GM19324 (cell line): ENCODE measurements around the gene POU6F2.
"Not testable (repeated sequence)": the region's sequence is repeated elsewhere in the genome, so short reads cannot be mapped to it uniquely, and the experiment has no call there.

Experiments
- ATAC-seq: cut with Tn5 transposase; IDR thresholded peaks from one replicate; pipeline ENCODE4 v1.9.1; 2021; ENCODE audit warnings: mild to moderate bottlenecking, moderate library complexity; ENCODE audit not compliant: unreplicated experiment, low FRiP score

The POU6F2 gene

GRCh38 chr7:38978491-38978890, 782 bp downstream of the POU6F2 start:
- ATAC-seq = no peak

GRCh38 chr7:38992203-38992602, 14.5 kb downstream of the POU6F2 start:
- no peak for ATAC-seq

GRCh38 chr7:39001595-39001994, 23.9 kb downstream of the POU6F2 start:
- ATAC-seq = no peak

GRCh38 chr7:39002755-39003154, 25.0 kb downstream of the POU6F2 start:
- no peak for ATAC-seq

GRCh38 chr7:39005036-39005435, 27.3 kb downstream of the POU6F2 start:
- no peak for ATAC-seq

GRCh38 chr7:39005461-39005860, 27.8 kb downstream of the POU6F2 start:
- ATAC-seq = no peak

- ATAC-seq = not testable (repeated sequence)
These were observed 35.6 kb downstream of the POU6F2 start for GRCh38 chr7:39013049-39013939.

GRCh38 chr7:39016609-39017008, 38.9 kb downstream of the POU6F2 start:
- ATAC-seq = no peak

GRCh38 chr7:39017369-39017915, 39.7 kb downstream of the POU6F2 start:
- no peak for ATAC-seq

- no peak for ATAC-seq
These were observed 45.1 kb downstream of the POU6F2 start for GRCh38 chr7:39022796-39023195.

GRCh38 chr7:39027491-39027890, 49.8 kb downstream of the POU6F2 start:
- ATAC-seq = no peak

- no peak for ATAC-seq
These were observed 56.3 kb downstream of the POU6F2 start for GRCh38 chr7:39033885-39034624.

- ATAC-seq = no peak
These were observed 57.4 kb downstream of the POU6F2 start for GRCh38 chr7:39035156-39035555.

GRCh38 chr7:39035903-39036302, 58.2 kb downstream of the POU6F2 start:
- no peak for ATAC-seq

GRCh38 chr7:39042670-39043069, 65.0 kb downstream of the POU6F2 start:
- ATAC-seq = no peak

- no peak for ATAC-seq
These were observed 65.8 kb downstream of the POU6F2 start for GRCh38 chr7:39043531-39043930.

GRCh38 chr7:39044489-39044888, 66.8 kb downstream of the POU6F2 start:
- ATAC-seq = no peak

GRCh38 chr7:39045231-39045630, 67.5 kb downstream of the POU6F2 start:
- ATAC-seq = no peak

- ATAC-seq = no peak
These were observed 73.6 kb downstream of the POU6F2 start for GRCh38 chr7:39051279-39051678.

GRCh38 chr7:39051707-39052106, 74.0 kb downstream of the POU6F2 start:
- ATAC-seq = no peak

- ATAC-seq = no peak
These were observed 77.0 kb downstream of the POU6F2 start for GRCh38 chr7:39054731-39055130.
